Measurements from ENCODE around the gene FOLH1.
A peak's percentile ranks its signal among the peaks of the same experiment; 100 is the strongest.
"Not testable (repeated sequence)": the region's sequence is repeated elsewhere in the genome, so short reads cannot be mapped to it uniquely, and the experiment has no call there.

Gene FOLH1

GRCh38 chr11:49208006-49208721, at the start of gene FOLH1:
Gene FOLH1, minus strand, starts transcription at chr11:49208602. Its CDS starts 193 bp downstream, at chr11:49208409.
- DNase-seq (ENCODE audit: low read depth, low spot score): no peak
- H3K27me3 ChIP-seq (ENCODE audit: control insufficient read depth, insufficient read depth, low read length): no peaks in the 10 kb centered on the region
- no peaks in the 10 kb centered on the region for H3K36me3 ChIP-seq (ENCODE audit: control insufficient read depth, insufficient read depth, low read length)
- H3K27ac ChIP-seq (ENCODE audit: low read length): no peak within 1 kb of the TSS
- H3K4me3 ChIP-seq (ENCODE audit: low read length): no peak within 1 kb of the TSS
- H3K9me3 ChIP-seq (ENCODE audit: control insufficient read depth, insufficient read depth, low read length): peaks cover 1% of the 10 kb centered on the region; the same call in 1 of the 2 replicates
- no CpG with 5 or more reads among the region's 48 CpGs for WGBS (ENCODE audit: insufficient coverage, insufficient read length)
- H3K4me1 ChIP-seq (ENCODE audit: control insufficient read depth, insufficient read depth, low read length): no peaks in the 10 kb centered on the region

- not testable (repeated sequence) for H3K9me3 ChIP-seq (ENCODE audit: control insufficient read depth, insufficient read depth, low read length); H3K27me3 ChIP-seq (ENCODE audit: control insufficient read depth, insufficient read depth, low read length)
- no CpG with 5 or more reads among the region's 2 CpGs for WGBS (ENCODE audit: insufficient coverage, insufficient read length)
Measured at GRCh38 chr11:49255148-49255547, 46.7 kb upstream of the FOLH1 start.

GRCh38 chr11:49251212-49251611, 42.8 kb upstream of the FOLH1 start:
- H3K27me3 ChIP-seq (ENCODE audit: control insufficient read depth, insufficient read depth, low read length); H3K9me3 ChIP-seq (ENCODE audit: control insufficient read depth, insufficient read depth, low read length); H3K4me3 ChIP-seq (ENCODE audit: low read length); H3K27ac ChIP-seq (ENCODE audit: low read length); H3K36me3 ChIP-seq (ENCODE audit: control insufficient read depth, insufficient read depth, low read length); H3K4me1 ChIP-seq (ENCODE audit: control insufficient read depth, insufficient read depth, low read length); DNase-seq (ENCODE audit: low read depth, low spot score): not testable (repeated sequence)
- no CpG with 5 or more reads among the region's 5 CpGs for WGBS (ENCODE audit: insufficient coverage, insufficient read length)

More at GRCh38 chr11:49255148-49255547, 46.7 kb upstream of the FOLH1 start:
- not testable (repeated sequence) for H3K36me3 ChIP-seq (ENCODE audit: control insufficient read depth, insufficient read depth, low read length); H3K4me3 ChIP-seq (ENCODE audit: low read length); H3K4me1 ChIP-seq (ENCODE audit: control insufficient read depth, insufficient read depth, low read length); DNase-seq (ENCODE audit: low read depth, low spot score); H3K27ac ChIP-seq (ENCODE audit: low read length)

GRCh38 chr11:49250398-49251115, 42.2 kb upstream of the FOLH1 start:
- H3K4me3 ChIP-seq (ENCODE audit: low read length); DNase-seq (ENCODE audit: low read depth, low spot score); H3K9me3 ChIP-seq (ENCODE audit: control insufficient read depth, insufficient read depth, low read length); H3K27me3 ChIP-seq (ENCODE audit: control insufficient read depth, insufficient read depth, low read length); H3K36me3 ChIP-seq (ENCODE audit: control insufficient read depth, insufficient read depth, low read length); H3K4me1 ChIP-seq (ENCODE audit: control insufficient read depth, insufficient read depth, low read length); H3K27ac ChIP-seq (ENCODE audit: low read length): not testable (repeated sequence)
- no CpG with 5 or more reads among the region's 5 CpGs for WGBS (ENCODE audit: insufficient coverage, insufficient read length)

GRCh38 chr11:49249363-49249762, 41.0 kb upstream of the FOLH1 start:
- WGBS (ENCODE audit: insufficient coverage, insufficient read length): no CpG with 5 or more reads among the region's 3 CpGs
- not testable (repeated sequence) for H3K4me1 ChIP-seq (ENCODE audit: control insufficient read depth, insufficient read depth, low read length); H3K4me3 ChIP-seq (ENCODE audit: low read length); H3K27ac ChIP-seq (ENCODE audit: low read length); H3K36me3 ChIP-seq (ENCODE audit: control insufficient read depth, insufficient read depth, low read length); H3K9me3 ChIP-seq (ENCODE audit: control insufficient read depth, insufficient read depth, low read length); DNase-seq (ENCODE audit: low read depth, low spot score); H3K27me3 ChIP-seq (ENCODE audit: control insufficient read depth, insufficient read depth, low read length)

GRCh38 chr11:49233685-49234084, 25.3 kb upstream of the FOLH1 start:
- not testable (repeated sequence) for H3K4me1 ChIP-seq (ENCODE audit: control insufficient read depth, insufficient read depth, low read length); H3K27ac ChIP-seq (ENCODE audit: low read length); H3K27me3 ChIP-seq (ENCODE audit: control insufficient read depth, insufficient read depth, low read length); DNase-seq (ENCODE audit: low read depth, low spot score); H3K36me3 ChIP-seq (ENCODE audit: control insufficient read depth, insufficient read depth, low read length); H3K4me3 ChIP-seq (ENCODE audit: low read length); H3K9me3 ChIP-seq (ENCODE audit: control insufficient read depth, insufficient read depth, low read length)
- WGBS (ENCODE audit: insufficient coverage, insufficient read length): no CpG with 5 or more reads among the region's 4 CpGs

- H3K27ac ChIP-seq (ENCODE audit: low read length); H3K27me3 ChIP-seq (ENCODE audit: control insufficient read depth, insufficient read depth, low read length); H3K9me3 ChIP-seq (ENCODE audit: control insufficient read depth, insufficient read depth, low read length); H3K4me3 ChIP-seq (ENCODE audit: low read length); DNase-seq (ENCODE audit: low read depth, low spot score); H3K4me1 ChIP-seq (ENCODE audit: control insufficient read depth, insufficient read depth, low read length); H3K36me3 ChIP-seq (ENCODE audit: control insufficient read depth, insufficient read depth, low read length): not testable (repeated sequence)
- no CpG with 5 or more reads among the region's 5 CpGs for WGBS (ENCODE audit: insufficient coverage, insufficient read length)
Measured at GRCh38 chr11:49233019-49233418, 24.6 kb upstream of the FOLH1 start.

- WGBS (ENCODE audit: insufficient coverage, insufficient read length): no CpG with 5 or more reads among the region's 3 CpGs
Measured at GRCh38 chr11:49231725-49232124, 23.3 kb upstream of the FOLH1 start.

GRCh38 chr11:49230534-49230933, 22.1 kb upstream of the FOLH1 start:
- peak; percentile 5 for DNase-seq (ENCODE audit: low read depth, low spot score)
- not testable (repeated sequence) for H3K27ac ChIP-seq (ENCODE audit: low read length); H3K27me3 ChIP-seq (ENCODE audit: control insufficient read depth, insufficient read depth, low read length); H3K4me3 ChIP-seq (ENCODE audit: low read length); H3K9me3 ChIP-seq (ENCODE audit: control insufficient read depth, insufficient read depth, low read length); H3K4me1 ChIP-seq (ENCODE audit: control insufficient read depth, insufficient read depth, low read length); H3K36me3 ChIP-seq (ENCODE audit: control insufficient read depth, insufficient read depth, low read length)
- WGBS (ENCODE audit: insufficient coverage, insufficient read length): no CpG with 5 or more reads among the region's 1 CpG

More at GRCh38 chr11:49231725-49232124, 23.3 kb upstream of the FOLH1 start:
- H3K36me3 ChIP-seq (ENCODE audit: control insufficient read depth, insufficient read depth, low read length); H3K4me1 ChIP-seq (ENCODE audit: control insufficient read depth, insufficient read depth, low read length); H3K9me3 ChIP-seq (ENCODE audit: control insufficient read depth, insufficient read depth, low read length); H3K27ac ChIP-seq (ENCODE audit: low read length); DNase-seq (ENCODE audit: low read depth, low spot score); H3K4me3 ChIP-seq (ENCODE audit: low read length); H3K27me3 ChIP-seq (ENCODE audit: control insufficient read depth, insufficient read depth, low read length): not testable (repeated sequence)

GRCh38 chr11:49230001-49230400, 21.6 kb upstream of the FOLH1 start:
- DNase-seq (ENCODE audit: low read depth, low spot score); H3K4me1 ChIP-seq (ENCODE audit: control insufficient read depth, insufficient read depth, low read length); H3K36me3 ChIP-seq (ENCODE audit: control insufficient read depth, insufficient read depth, low read length); H3K27me3 ChIP-seq (ENCODE audit: control insufficient read depth, insufficient read depth, low read length); H3K27ac ChIP-seq (ENCODE audit: low read length); H3K4me3 ChIP-seq (ENCODE audit: low read length); H3K9me3 ChIP-seq (ENCODE audit: control insufficient read depth, insufficient read depth, low read length): not testable (repeated sequence)
- WGBS (ENCODE audit: insufficient coverage, insufficient read length): no CpG with 5 or more reads among the region's 3 CpGs

GRCh38 chr11:49229136-49229535, 20.7 kb upstream of the FOLH1 start:
- not testable (repeated sequence) for DNase-seq (ENCODE audit: low read depth, low spot score); H3K27ac ChIP-seq (ENCODE audit: low read length); H3K36me3 ChIP-seq (ENCODE audit: control insufficient read depth, insufficient read depth, low read length); H3K4me3 ChIP-seq (ENCODE audit: low read length); H3K9me3 ChIP-seq (ENCODE audit: control insufficient read depth, insufficient read depth, low read length); H3K4me1 ChIP-seq (ENCODE audit: control insufficient read depth, insufficient read depth, low read length); H3K27me3 ChIP-seq (ENCODE audit: control insufficient read depth, insufficient read depth, low read length)
- no CpG with 5 or more reads among the region's 2 CpGs for WGBS (ENCODE audit: insufficient coverage, insufficient read length)

Data from iPS DF 6.9 (cell line).